Tibial nerve (tissue), 3 donors: Measurements from ENCODE around the gene PER1.

Experiments
- CTCF ChIP-seq, 5 experiments: fragments of 200-600 bp in 3 of 5; fragments of 450-650 bp in 2 of 5; sonication (generic) in 3 of 5; IDR thresholded peaks; one replicate each; pipeline ENCODE4 v1.5.1; 2016 to 2019; ENCODE audit warnings: antibody characterized with exemption in 5 of 5, mild to moderate bottlenecking in 3 of 5, moderate library complexity in 2 of 5
- POLR2A ChIP-seq, 2 donors: fragments of 450-650 bp; IDR thresholded peaks; one replicate each; pipeline ENCODE4 v1.6.1; 2017; ENCODE audit warnings: antibody characterized with exemption in 2 of 2, mild to moderate bottlenecking in 2 of 2, moderate library complexity in 2 of 2

- TF ChIP-seq POLR2A (IDR thresholded peaks at IDR 0.05) (no peak), CTCF (IDR thresholded peaks at IDR 0.05) (no peak)
These were observed 10.5 kb downstream of the PER1 start for GRCh38 chr17:8141741-8142140.
